IMR-90 (cell line): Measurements from ENCODE around the gene USP43. TPM values are rescaled to one million over a fixed set of nuclear protein-coding genes. Genes with fewer than 3 reads are reported as not detected.

Source experiments
- ATAC-seq: fragments of 200-7000 bp; cut with Tn5 transposase; 2 replicates; pipeline ENCODE4 v1.9.1; 2020; ENCODE audit warnings: low read depth, mild to moderate bottlenecking, moderate library complexity
- BruUV-seq: library from RNA; stranded (reverse); fragments of 400-500 nt; replicated peaks from 2 replicates; lab custom pipeline; 2021; lab: Mats Ljungman, UMichigan
- CTCF ChIA-PET: fragments of 300-600 bp; formaldehyde crosslinking; extraction: SDS; loops from one replicate; lab custom pipeline; 2021; ENCODE audit warnings: antibody characterized with exemption; lab: Yijun Ruan, JAX
- POLR2A ChIA-PET: fragments of 300-600 bp; sonication (Branson Sonifier 250); formaldehyde crosslinking; loops from one replicate; lab custom pipeline; 2022; ENCODE audit warnings: antibody characterized with exemption; ENCODE audit not compliant: unreplicated experiment; lab: Charles Lee
- DNase-seq: peaks from one replicate; pipeline ENCODE4 v3.0.0; 2013
- H2AFZ ChIP-seq: replicated peaks from 2 replicates; pipeline ENCODE3; 2013; ENCODE audit warnings: low read length, mild to moderate bottlenecking; ENCODE audit not compliant: poor library complexity
- H2AK5ac ChIP-seq: 2 replicates; pipeline ENCODE4 v1.6.1; 2013; ENCODE audit warnings: low read depth, low read length, inconsistent platforms
- H2AK9ac ChIP-seq: replicated peaks from 2 replicates; pipeline ENCODE3; 2013; ENCODE audit warnings: mild to moderate bottlenecking, low read depth, low read length, moderate library complexity; ENCODE audit not compliant: poor library complexity
- H2BK120ac ChIP-seq: 2 replicates; pipeline ENCODE4 v1.6.1; 2013; ENCODE audit warnings: low read depth, low read length, inconsistent platforms
- H2BK15ac ChIP-seq: 3 replicates; pipeline ENCODE4 v1.6.1; 2013; ENCODE audit warnings: low read depth, low read length, inconsistent platforms
- H2BK20ac ChIP-seq: 2 replicates; pipeline ENCODE4 v1.6.1; 2013; ENCODE audit warnings: low read depth, mild to moderate bottlenecking, inconsistent platforms, low read length, moderate library complexity
- H2BK5ac ChIP-seq: 2 replicates; pipeline ENCODE4 v1.6.1; 2013; ENCODE audit warnings: mild to moderate bottlenecking, low read depth, low read length, inconsistent platforms; ENCODE audit not compliant: poor library complexity, severe bottlenecking
- H3K14ac ChIP-seq: replicated peaks from 2 replicates; pipeline ENCODE4 v1.6.1; 2013; ENCODE audit warnings: low read depth, low read length, inconsistent platforms
- H3K18ac ChIP-seq: 2 replicates; pipeline ENCODE4 v1.6.1; 2013; ENCODE audit warnings: low read depth, low read length, control low read depth
- H3K23ac ChIP-seq: 2 replicates; pipeline ENCODE4 v1.6.1; 2013; ENCODE audit warnings: low read depth, low read length, inconsistent platforms
- H3K27ac ChIP-seq: 2 replicates; pipeline ENCODE4 v1.5.1; 2013; ENCODE audit warnings: mild to moderate bottlenecking, control low read depth, low read length; ENCODE audit not compliant: insufficient read depth
- H3K27me3 ChIP-seq: 2 replicates; pipeline ENCODE4 v1.6.1; 2013; ENCODE audit warnings: low read length; ENCODE audit not compliant: control insufficient read depth, insufficient read depth
- H3K36me3 ChIP-seq: 2 replicates; pipeline ENCODE4 v1.6.1; 2013; ENCODE audit warnings: low read length, mixed read lengths; ENCODE audit not compliant: control insufficient read depth, insufficient read depth
- H3K4ac ChIP-seq: 2 replicates; pipeline ENCODE4 v1.6.1; 2013; ENCODE audit warnings: low read depth, low read length, inconsistent platforms
- H3K4me1 ChIP-seq: 2 replicates; pipeline ENCODE4 v1.6.1; 2013; ENCODE audit warnings: low read length, mixed read lengths; ENCODE audit not compliant: control insufficient read depth, insufficient read depth
- H3K4me2 ChIP-seq: 2 replicates; pipeline ENCODE4 v1.6.1; 2013; ENCODE audit warnings: low read depth, mild to moderate bottlenecking, control low read depth, low read length, moderate library complexity
- H3K4me3 ChIP-seq: 2 replicates; pipeline ENCODE4 v1.5.1; 2013; ENCODE audit warnings: low read depth, mild to moderate bottlenecking, control low read depth, low read length, moderate library complexity; ENCODE audit not compliant: insufficient read depth
- H3K56ac ChIP-seq: 2 replicates; pipeline ENCODE4 v1.6.1; 2013; ENCODE audit warnings: low read length, inconsistent platforms; ENCODE audit not compliant: insufficient read depth; ENCODE audit errors: extremely low read depth
- H3K79me1 ChIP-seq, 2 experiments: 2 replicates each; pipeline ENCODE4 v1.6.1; 2013; ENCODE audit warnings: low read length in 2 of 2, inconsistent platforms in 1 of 2, low read depth in 1 of 2
- H3K9ac ChIP-seq: 2 replicates; pipeline ENCODE4 v1.6.1; 2013; ENCODE audit warnings: low read depth, low read length, control low read depth
- H3K9me1 ChIP-seq: 2 replicates; pipeline ENCODE4 v1.6.1; 2013; ENCODE audit warnings: low read length, inconsistent platforms; ENCODE audit not compliant: insufficient read depth
- H3K9me3 ChIP-seq: 2 replicates; pipeline ENCODE4 v1.6.1; 2013; ENCODE audit warnings: low read length; ENCODE audit not compliant: control insufficient read depth, insufficient read depth
- H4K20me1 ChIP-seq: 2 replicates; pipeline ENCODE4 v1.6.1; 2013; ENCODE audit warnings: low read length, inconsistent platforms; ENCODE audit not compliant: insufficient read depth
- H4K5ac ChIP-seq: 2 replicates; pipeline ENCODE4 v1.6.1; 2013; ENCODE audit warnings: mild to moderate bottlenecking, low read depth, low read length, control low read depth
- H4K8ac ChIP-seq, 2 experiments: 2 replicates each; pipeline ENCODE4 v1.6.1; 2013; ENCODE audit warnings: low read depth in 2 of 2, low read length in 2 of 2, control low read depth in 1 of 2, inconsistent platforms in 1 of 2
- H4K91ac ChIP-seq: 2 replicates; pipeline ENCODE4 v1.6.1; 2013; ENCODE audit warnings: low read depth, low read length, inconsistent platforms; ENCODE audit not compliant: insufficient read depth
- BHLHE40 ChIP-seq: fragments of 150-350 bp; IDR thresholded peaks from 2 replicates; pipeline ENCODE4 v1.6.1; 2016; ENCODE audit warnings: mild to moderate bottlenecking, low read depth, low read length
- CEBPB ChIP-seq: IDR thresholded peaks from 2 replicates; pipeline ENCODE4 v1.6.1; 2012; ENCODE audit warnings: low read depth, low read length, improper control_type of control experiment
- CHD1 ChIP-seq: IDR thresholded peaks from 2 replicates; pipeline ENCODE4 v1.6.1; 2012; ENCODE audit warnings: low read depth, low read length, improper control_type of control experiment
- CTCF ChIP-seq: conservative IDR thresholded peaks from 2 replicates; pipeline ENCODE4 v1.5.1; 2012; ENCODE audit warnings: mild to moderate bottlenecking, low read depth, low read length, improper control_type of control experiment
- ELK1 ChIP-seq: fragments of 150-350 bp; IDR thresholded peaks from 2 replicates; pipeline ENCODE4 v1.6.1; 2016; ENCODE audit warnings: low read depth, mild to moderate bottlenecking, low read length, moderate library complexity, borderline replicate concordance
- FOS ChIP-seq: fragments of 150-350 bp; IDR thresholded peaks from 2 replicates; pipeline ENCODE4 v1.6.1; 2016; ENCODE audit warnings: low read depth, low read length
- MAFK ChIP-seq: IDR thresholded peaks from 2 replicates; pipeline ENCODE4 v1.6.1; 2012; ENCODE audit warnings: low read depth, low read length, improper control_type of control experiment
- MAZ ChIP-seq: IDR thresholded peaks from 2 replicates; pipeline ENCODE4 v1.6.1; 2012; ENCODE audit warnings: low read depth, mild to moderate bottlenecking, low read length, improper control_type of control experiment, moderate library complexity, borderline replicate concordance
- NFE2L2 ChIP-seq: fragments of 150-350 bp; IDR thresholded peaks from 2 replicates; pipeline ENCODE4 v1.6.1; 2016; ENCODE audit warnings: low read depth, mild to moderate bottlenecking, low read length
- POLR2A ChIP-seq: IDR thresholded peaks from 2 replicates; pipeline ENCODE4 v1.6.1; 2012; ENCODE audit warnings: mild to moderate bottlenecking, low read depth, low read length
- RAD21 ChIP-seq: IDR thresholded peaks from 2 replicates; pipeline ENCODE4 v1.6.1; 2012; ENCODE audit warnings: low read length, improper control_type of control experiment
- RCOR1 ChIP-seq: IDR thresholded peaks from 2 replicates; pipeline ENCODE4 v1.6.1; 2012; ENCODE audit warnings: mild to moderate bottlenecking, low read length, improper control_type of control experiment; ENCODE audit not compliant: insufficient replicate concordance
- RFX5 ChIP-seq: IDR thresholded peaks from 2 replicates; pipeline ENCODE4 v1.8.0; 2012; ENCODE audit warnings: low read depth, mild to moderate bottlenecking, low read length, moderate library complexity
- SMC3 ChIP-seq: fragments of 150-350 bp; IDR thresholded peaks from 2 replicates; pipeline ENCODE4 v1.6.1; 2016; ENCODE audit warnings: low read depth, mild to moderate bottlenecking, antibody characterized with exemption, low read length, moderate library complexity
- USF2 ChIP-seq: fragments of 150-350 bp; IDR thresholded peaks from 2 replicates; pipeline ENCODE4 v1.6.1; 2017; ENCODE audit warnings: mild to moderate bottlenecking, antibody characterized with exemption, low read length, low read depth
- WGBS, 2 experiments: methylation state at CpG; one replicate each; pipeline versions ENCODE4 v1.1.5 to v1.1.7; 2013; ENCODE audit warnings: missing lambda C conversion rate in 2 of 2; ENCODE audit not compliant: insufficient read length in 1 of 2; ENCODE audit errors: extremely low coverage in 2 of 2; 5-methylcytosine and 5-hydroxymethylcytosine counted together
- dilution Hi-C: fragments of 300-500 bp; cut with HindIII; formaldehyde crosslinking; loops from one replicate; pipeline ENCODE4 v1.14.3; 2018; ENCODE audit warnings: low sequenced_read_pairs; ENCODE audit not compliant: unreplicated experiment
- in situ Hi-C: fragments of 300-500 bp; cut with MboI; formaldehyde crosslinking; loops from 3 replicates; pipeline ENCODE4 v1.14.3; 2019; ENCODE audit warnings: low sequenced_read_pairs, inconsistent platforms, mixed read lengths
- intact Hi-C: fragments of 100-400 bp; cut with micrococcal nuclease; formaldehyde crosslinking; loops from 2 replicates; pipeline ENCODE4 v1.10.0; 2022
- polyA plus RNA-seq, 3 experiments: library from polyadenylated mRNA; depleted of rRNA; stranded (reverse); fragments of >200 nt; gene quantifications; 2 replicates each; pipeline ENCODE4 v1.2.3, GENCODE V29; 2012; ENCODE audit warnings: low replicate concordance in 1 of 3
- total RNA-seq: library from RNA; depleted of rRNA; stranded (reverse); fragments of >200 nt; gene quantifications from 2 replicates; pipeline ENCODE4 v1.2.3, GENCODE V29; 2012

Gene USP43
- total and polyA plus RNA-seq, 2 of the 4 experiments (the other 2 are of a cell fraction) = not detected

GRCh38 chr17:9684955-9685621 lies 39.8 kb downstream of the USP43 start:
- no TSS peak for BruUV-seq

More at GRCh38 chr17:9684955-9685621, 39.8 kb downstream of the USP43 start:
- Histone ChIP-seq H3K56ac (no peak overlapping the region), H2BK5ac (no peak overlapping the region), H2BK20ac (no peak overlapping the region), H3K27me3 (no peaks in the 10 kb centered on the region), H2AK9ac (no peak overlapping the region), H3K18ac (no peak overlapping the region), H3K79me1 (no peaks in the 10 kb centered on the region), H2AK5ac (no peak overlapping the region), H3K4me3 (no peak overlapping the region), H3K9me3 (peaks cover 18% of the 10 kb centered on the region), H4K8ac (no peak overlapping the region), H3K4me2 (no peak overlapping the region), H3K23ac (no peak overlapping the region), H3K9me1 (no peaks in the 10 kb centered on the region), H4K91ac (no peak overlapping the region), H4K5ac (no peak overlapping the region), H3K36me3 (no peaks in the 10 kb centered on the region), H2AFZ (no peak overlapping the region), H3K4ac (no peak overlapping the region), H2BK15ac (no peak overlapping the region), H3K9ac (no peak overlapping the region), H3K14ac (no peak overlapping the region), H2BK120ac (no peak overlapping the region), H4K20me1 (no peaks in the 10 kb centered on the region), H3K4me1 (no peaks in the 10 kb centered on the region), H3K27ac (no peak overlapping the region)
- dilution Hi-C loops (no loop called here), in situ Hi-C loops (no loop called here), intact Hi-C loops (no loop called here)
- ChIA-PET CTCF (no interaction called here), POLR2A (no interaction called here)
- no peak for ATAC-seq
- TF ChIP-seq RCOR1 (no peak), MAFK (no peak), FOS (no peak), POLR2A (no peak), CEBPB (no peak), BHLHE40 (no peak), MAZ (no peak), RFX5 (no peak), RAD21 (no peak), NFE2L2 (no peak), CTCF (no peak), USF2 (no peak), SMC3 (no peak), CHD1 (no peak), ELK1 (no peak)
- no peak for DNase-seq
- WGBS, 2 experiments = 54% methylated on average over 3 of the region's 10 CpGs; no CpG with 5 or more reads in 1 of the 2 experiments
